Motor neuron (in vitro differentiated cells): Measurements from ENCODE around the gene ACSF3. TPM values are rescaled to one million over a fixed set of nuclear protein-coding genes. Genes with fewer than 3 reads are reported as not detected.
"Not testable (repeated sequence)": the region's sequence is repeated elsewhere in the genome, so short reads cannot be mapped to it uniquely, and the experiment has no call there.

Experiments used
- ATAC-seq, 8 experiments: fragments of 200-7000 bp; cut with Tn5 transposase; replicated peaks in 6 of 8; 2 replicates each; pipeline ENCODE4 v1.8.0; 2021; ENCODE audit warnings: mild to moderate bottlenecking in 8 of 8, moderate library complexity in 8 of 8
- H3K27ac ChIP-seq, 2 donors: fragments of 250-450 bp; sonication (Bioruptor Pico); 2 replicates each; pipeline ENCODE4 v1.9.0; 2021; ENCODE audit warnings: antibody characterized with exemption in 2 of 2, mild to moderate bottlenecking in 2 of 2, moderate library complexity in 1 of 2
- H3K4me1 ChIP-seq, 2 donors: fragments of 250-450 bp; sonication (Bioruptor Pico); replicated peaks in 1 of 2; 2 replicates each; pipeline ENCODE4 v1.6.1; 2021; ENCODE audit warnings: antibody characterized with exemption in 2 of 2, mild to moderate bottlenecking in 2 of 2, moderate library complexity in 1 of 2
- H3K4me3 ChIP-seq, 5 donors: fragments of 250-450 bp; sonication (Bioruptor Pico); 2 replicates each; pipeline ENCODE4 v1.9.0; 2021; ENCODE audit warnings: antibody characterized with exemption in 5 of 5, mild to moderate bottlenecking in 5 of 5, moderate library complexity in 4 of 5
- WGBS, 10 experiments: fragments of 450-650 bp; shearing (Covaris generic); methylation state at CpG; one replicate each; pipeline ENCODE4 v1.0.0; 2022; 5-methylcytosine and 5-hydroxymethylcytosine counted together
- in situ Hi-C, 9 experiments: fragments of 400-800 bp; cut with MboI; loops; one replicate each; pipeline ENCODE4 v1.15.0; 2021; ENCODE audit warnings: low sequenced_read_pairs in 9 of 9, low pct_unique_long_range_greater_than_20kb in 2 of 9; ENCODE audit not compliant: unreplicated experiment in 9 of 9
- total RNA-seq, 8 experiments: library from RNA; unstranded; fragments of 300-600 nt; gene quantifications; 2 replicates each; pipeline versions ENCODE4 v1.2.3 to v1.2.4, GENCODE V29; 2022

The ACSF3 gene
- total RNA-seq, 8 experiments from 2014 or later = 7.7 to 39.8 (median 13.8) TPM

DNA sequence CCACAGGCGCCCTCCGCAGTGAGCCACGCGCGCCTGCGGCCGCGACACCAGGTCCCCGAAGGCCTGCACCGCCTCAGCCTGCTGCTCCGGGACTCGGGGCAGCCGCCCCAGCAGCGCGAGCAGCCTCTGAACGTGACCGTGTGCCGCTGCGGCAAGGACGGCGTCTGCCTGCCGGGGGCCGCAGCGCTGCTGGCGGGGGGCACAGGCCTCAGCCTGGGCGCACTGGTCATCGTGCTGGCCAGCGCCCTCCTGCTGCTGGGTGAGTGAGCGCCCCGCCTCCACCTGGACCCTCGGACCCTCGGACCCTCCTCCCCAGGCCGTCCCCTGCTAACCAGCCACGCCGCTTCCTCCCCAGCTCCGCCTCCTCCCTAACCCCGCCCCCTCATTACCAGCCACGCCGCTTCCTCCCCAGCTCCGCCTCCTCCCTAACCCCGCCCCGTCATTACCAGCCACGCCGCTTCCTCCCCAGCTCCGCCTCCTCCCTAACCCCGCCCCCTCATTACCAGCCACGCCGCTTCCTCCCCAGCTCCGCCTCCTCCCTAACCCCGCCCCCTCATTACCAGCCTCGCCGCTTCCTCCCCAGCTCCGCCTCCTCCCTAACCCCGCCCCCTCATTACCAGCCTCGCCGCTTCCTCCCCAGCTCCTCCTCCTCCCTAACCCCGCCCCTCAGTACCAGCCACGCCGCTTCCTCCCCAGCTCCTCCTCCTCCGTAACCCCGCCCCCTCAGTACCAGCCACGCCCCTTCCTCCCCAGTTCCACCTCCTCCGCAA, 98.7 kb downstream of the ACSF3 start:
- H3K27ac ChIP-seq, H3K4me1 ChIP-seq, in situ Hi-C loops: not testable (repeated sequence)
- peak; percentile 15 to 74 (median 69) for ATAC-seq
- H3K4me3 ChIP-seq = peak overlapping the region; percentile 18 to 42 (median 30)
- WGBS, 10 experiments = 0 to 6% methylated on average over 3 to 5 of the region's 63 CpGs; no CpG with 5 or more reads in 8 of the 10 experiments

DNA sequence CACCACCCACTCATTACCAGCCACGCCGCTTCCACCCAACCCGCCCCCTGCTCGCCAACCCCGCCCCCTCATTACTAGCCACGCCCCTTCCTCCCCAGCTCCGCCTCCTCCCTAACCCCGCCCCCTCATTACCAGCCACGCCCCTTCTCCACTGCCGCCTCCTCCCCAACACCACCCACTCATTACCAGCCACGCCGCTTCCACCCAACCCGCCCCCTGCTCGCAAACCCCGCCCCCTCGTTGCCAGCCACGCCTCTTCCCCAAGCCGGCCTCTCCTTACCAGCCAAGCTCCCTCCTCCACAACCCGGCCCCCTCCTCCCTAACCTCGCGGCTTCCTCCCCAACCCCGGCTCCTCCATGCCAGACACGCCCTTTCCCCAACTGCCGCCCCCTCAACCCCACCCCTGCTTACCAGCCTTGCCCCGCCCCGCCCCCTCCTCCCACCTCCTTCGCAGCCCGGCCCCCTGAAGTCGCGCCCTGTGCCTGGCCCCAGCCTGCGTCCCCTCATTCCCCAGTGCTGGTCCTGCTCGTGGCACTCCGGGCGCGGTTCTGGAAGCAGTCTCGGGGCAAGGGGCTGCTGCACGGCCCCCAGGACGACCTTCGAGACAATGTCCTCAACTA, 99.4 kb downstream of the ACSF3 start:
- WGBS, 10 experiments = no CpG with 5 or more reads among the region's 39 CpGs
- ATAC-seq = peak; percentile 14 to 70 (median 40)
- no peak overlapping the region for H3K4me3 ChIP-seq
- H3K4me1 ChIP-seq = peaks cover 4 to 8% of the 10 kb centered on the region in 2 donors
- H3K27ac ChIP-seq = no peak overlapping the region
- in situ Hi-C loops = no loop called here

DNA sequence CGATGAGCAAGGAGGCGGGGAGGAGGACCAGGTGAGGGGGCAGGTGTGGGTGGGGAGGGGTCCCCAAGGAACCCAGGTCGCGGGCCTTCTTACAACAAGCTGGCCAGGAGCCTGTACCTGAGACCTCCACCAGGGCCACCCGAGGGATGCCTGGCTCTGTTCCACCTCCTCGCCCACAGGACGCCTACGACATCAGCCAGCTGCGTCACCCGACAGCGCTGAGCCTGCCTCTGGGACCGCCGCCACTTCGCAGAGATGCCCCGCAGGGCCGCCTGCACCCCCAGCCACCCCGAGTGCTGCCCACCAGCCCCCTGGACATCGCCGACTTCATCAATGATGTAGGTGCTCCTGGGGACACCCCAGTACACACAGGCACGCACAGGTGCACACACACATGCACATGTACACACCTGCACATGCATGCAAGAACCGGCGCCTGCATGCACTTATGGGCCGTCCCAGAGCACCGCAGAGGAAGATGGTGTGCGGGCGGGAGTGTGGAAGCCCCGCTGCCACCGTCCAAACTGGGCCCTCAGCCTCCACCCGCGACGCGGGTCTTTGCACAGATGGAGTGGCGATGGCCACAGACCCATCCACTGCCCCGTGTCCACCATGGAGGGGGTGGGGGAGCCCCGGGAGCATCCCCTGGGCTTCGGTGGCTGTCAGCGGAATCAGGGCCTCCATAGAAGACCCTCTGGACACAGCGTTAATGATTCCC, 100.1 kb downstream of the ACSF3 start:
- H3K27ac ChIP-seq = no peak overlapping the region
- in situ Hi-C loops = no loop called here
- ATAC-seq = peak in 2 of 8 experiments; percentile 1 to 7

GRCh38 chr16:89194340-89195311, 101.0 kb downstream of the ACSF3 start:
- WGBS, 10 experiments = 80 to 91% (median 80%) methylated on average over 1 to 7 of the region's 45 CpGs; no CpG with 5 or more reads in 7 of the 10 experiments

More for the DNA sequence above, 100.1 kb downstream of the ACSF3 start:
- H3K4me1 ChIP-seq = peaks cover 4 to 8% of the 10 kb centered on the region in 2 donors
- H3K4me3 ChIP-seq = no peak overlapping the region
- 57 to 100% (median 100%) methylated on average over 1 to 4 of the region's 38 CpGs; no CpG with 5 or more reads in 7 of the 10 experiments for WGBS, 10 experiments

GRCh38 chr16:89195521-89196171, 102.0 kb downstream of the ACSF3 start:
- in situ Hi-C loops = no loop called here
- Histone ChIP-seq H3K4me1 (peaks cover 4 to 13% of the 10 kb centered on the region in 2 donors), H3K27ac (no peak overlapping the region), H3K4me3 (no peak overlapping the region)
- WGBS, 10 experiments = 80 to 100% methylated on average over 1 to 2 of the region's 21 CpGs; no CpG with 5 or more reads in 8 of the 10 experiments
- ATAC-seq = no peak

More at GRCh38 chr16:89194340-89195311, 101.0 kb downstream of the ACSF3 start:
- H3K4me3 ChIP-seq = no peak overlapping the region
- H3K4me1 ChIP-seq = peaks cover 4 to 8% of the 10 kb centered on the region in 2 donors
- H3K27ac ChIP-seq = no peak overlapping the region
- in situ Hi-C loops = no loop called here
- no peak for ATAC-seq

DNA sequence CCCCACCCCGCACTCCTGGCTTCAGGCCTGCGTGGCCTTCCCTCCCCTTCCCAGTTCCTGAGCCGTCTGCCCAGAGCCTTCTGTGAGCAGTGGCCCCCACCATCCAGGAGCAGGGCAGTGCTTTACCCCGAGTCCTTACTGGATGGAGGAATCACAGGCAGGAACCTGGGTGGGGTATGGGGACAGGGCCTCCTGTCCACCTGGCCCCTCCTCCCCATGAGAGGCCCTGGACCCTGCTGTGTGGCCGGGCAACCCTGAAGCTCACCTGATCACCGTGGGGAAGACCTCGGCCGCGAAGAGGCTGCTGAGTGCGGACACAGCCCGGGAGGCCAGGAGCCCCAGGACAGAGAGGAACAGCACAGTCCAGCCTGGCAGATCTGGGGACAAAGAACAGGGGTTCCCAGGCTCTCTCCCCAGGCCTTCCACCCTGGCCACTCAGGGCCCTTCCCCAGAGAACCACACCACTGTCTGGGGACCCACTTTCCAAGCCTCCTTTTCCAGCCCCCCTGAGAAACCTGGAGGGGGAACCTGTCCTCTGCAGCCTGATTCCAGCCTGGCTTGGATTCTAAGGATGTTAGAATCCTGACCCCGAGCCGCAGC, 103.5 kb downstream of the ACSF3 start:
- 60 to 82% (median 71%) methylated on average over 1 to 4 of the region's 13 CpGs; no CpG with 5 or more reads in 5 of the 10 experiments for WGBS, 10 experiments
- H3K27ac ChIP-seq = no peak overlapping the region
- H3K4me3 ChIP-seq = no peak overlapping the region
- ATAC-seq = no peak
- H3K4me1 ChIP-seq = peaks cover 0 to 5% of the 10 kb centered on the region in 2 donors
- in situ Hi-C loops = no loop called here

GRCh38 chr16:89197633-89198416, 104.2 kb downstream of the ACSF3 start:
- H3K4me1 ChIP-seq = peaks cover 0 to 5% of the 10 kb centered on the region in 2 donors
- H3K27ac ChIP-seq = no peak overlapping the region
- no peak overlapping the region for H3K4me3 ChIP-seq
- 40 to 100% (median 85%) methylated on average over 1 to 15 of the region's 26 CpGs; no CpG with 5 or more reads in 6 of the 10 experiments for WGBS, 10 experiments
- in situ Hi-C loops = no loop called here
- peak in 1 of 8 experiments; percentile 4 for ATAC-seq

- peaks cover 0 to 5% of the 10 kb centered on the region in 2 donors for H3K4me1 ChIP-seq
- H3K4me3 ChIP-seq = no peak overlapping the region
- ATAC-seq = no peak
- in situ Hi-C loops = no loop called here
- H3K27ac ChIP-seq = no peak overlapping the region
- WGBS, 10 experiments = 67 to 91% (median 75%) methylated on average over 1 to 5 of the region's 28 CpGs; no CpG with 5 or more reads in 6 of the 10 experiments
These were observed 105.0 kb downstream of the ACSF3 start for GRCh38 chr16:89198417-89199240.

DNA sequence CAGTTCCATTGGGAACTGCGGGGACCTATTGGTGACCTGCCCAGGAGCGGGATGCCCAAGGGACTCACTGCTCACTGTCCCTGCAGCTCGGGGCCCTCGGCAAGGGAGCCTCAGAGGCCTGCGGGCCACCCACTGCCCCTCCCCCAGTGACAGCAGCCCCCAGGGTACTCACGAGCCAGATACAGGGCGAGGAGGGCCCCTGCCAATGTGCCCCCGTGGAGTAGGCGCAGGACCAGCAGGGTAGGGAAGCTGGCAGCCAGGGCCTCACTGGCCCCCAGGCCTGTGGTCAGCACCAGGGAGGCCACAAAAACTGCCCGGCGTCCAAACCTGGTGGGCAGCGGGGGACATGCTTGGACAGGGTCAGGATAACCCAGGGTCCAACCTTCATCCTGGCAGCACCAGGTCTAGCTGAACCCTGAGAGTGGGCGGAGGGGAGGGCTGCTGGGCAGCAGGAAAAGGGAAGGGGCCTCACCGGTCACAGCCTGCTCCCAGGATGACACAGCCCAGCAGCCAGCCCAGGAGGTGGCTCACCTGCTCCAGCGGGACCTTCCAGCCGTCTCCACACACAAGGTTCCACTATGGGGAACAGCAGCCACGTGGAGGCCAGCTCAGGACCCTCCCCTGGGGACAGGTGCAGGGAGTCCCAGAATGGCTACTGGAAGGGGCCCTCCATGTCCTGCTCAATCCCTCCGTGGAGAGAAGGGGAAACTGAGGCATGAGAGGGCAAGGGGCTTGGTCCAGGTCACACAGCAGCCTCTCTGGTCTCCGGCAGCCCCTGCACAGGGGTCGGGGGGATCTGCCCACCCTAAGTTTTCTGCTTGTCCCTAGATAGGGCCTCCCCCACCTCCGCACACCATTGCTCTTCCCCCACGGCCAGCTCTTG, 105.8 kb downstream of the ACSF3 start:
- no peak overlapping the region for H3K4me3 ChIP-seq
- H3K27ac ChIP-seq = no peak overlapping the region
- 60 to 65% methylated on average over 1 to 4 of the region's 22 CpGs; no CpG with 5 or more reads in 8 of the 10 experiments for WGBS, 10 experiments
- in situ Hi-C loops = loop anchor here in 2 of 9 experiments (25.0 kb wide), 2 partner anchors 262 to 462 kb away; no protein-coding TSS in a partner anchor
- H3K4me1 ChIP-seq = peaks cover 0 to 5% of the 10 kb centered on the region in 2 donors
- no peak for ATAC-seq
